Naive thymus-derived CD4-positive, alpha-beta T cell (primary cell): ENCODE data around the gene P2RY13. TPM values are rescaled to one million over a fixed set of nuclear protein-coding genes. Genes with fewer than 3 reads are reported as not detected.

Experiments used
- ATAC-seq: fragments of 150-1000 bp; cut with Tn5 transposase; 2 replicates; pipeline ENCODE4 v1.10.0; 2021; ENCODE audit warnings: mild to moderate bottlenecking, moderate library complexity
- CTCF ChIA-PET: fragments of 350-600 bp; sonication (Branson Sonifier 250); formaldehyde crosslinking; loops from one replicate; lab custom pipeline; 2021; ENCODE audit warnings: antibody characterized with exemption; lab: Charles Lee
- POLR2A ChIA-PET: fragments of 350-600 bp; sonication (Branson Sonifier 250); formaldehyde crosslinking; loops from one replicate; lab custom pipeline; 2021; ENCODE audit warnings: antibody characterized with exemption, inconsistent platforms; lab: Charles Lee
- DNase-seq, 9 donors: peaks; one replicate each; pipeline versions ENCODE4 v3.0.0 to v3.0.0-alpha.2; 2020 to 2022; ENCODE audit warnings: mixed read lengths in 1 of 9
- H3K27ac ChIP-seq: one replicate; pipeline ENCODE4 v1.7.0; 2013; ENCODE audit warnings: mild to moderate bottlenecking, low read depth, low read length, moderate library complexity
- H3K27me3 ChIP-seq, 2 donors: one replicate each; pipeline ENCODE4 v1.7.0; 2013; ENCODE audit warnings: low read length in 2 of 2, mild to moderate bottlenecking in 2 of 2, moderate library complexity in 2 of 2; ENCODE audit not compliant: control insufficient read depth in 2 of 2, insufficient read depth in 2 of 2
- H3K36me3 ChIP-seq, 3 experiments: 1 replicate in 2 of 3; 2 replicates in 1 of 3; pipeline ENCODE4 v1.7.0; 2013; ENCODE audit warnings: low read length in 3 of 3, mild to moderate bottlenecking in 3 of 3, moderate library complexity in 1 of 3; ENCODE audit not compliant: insufficient read depth in 3 of 3, control insufficient read depth in 2 of 3
- H3K4me1 ChIP-seq, 2 donors: one replicate each; pipeline ENCODE4 v1.7.0; 2013; ENCODE audit warnings: low read length in 2 of 2, mild to moderate bottlenecking in 2 of 2, moderate library complexity in 1 of 2; ENCODE audit not compliant: control insufficient read depth in 2 of 2, insufficient read depth in 2 of 2
- H3K4me3 ChIP-seq: 2 replicates; pipeline ENCODE4 v1.7.0; 2013; ENCODE audit warnings: mild to moderate bottlenecking, low read length
- H3K9me3 ChIP-seq, 3 experiments: 1 replicate in 2 of 3; 2 replicates in 1 of 3; pipeline ENCODE4 v1.7.0; 2013; ENCODE audit warnings: low read length in 3 of 3; ENCODE audit not compliant: control insufficient read depth in 2 of 3
- H3K27ac Mint-ChIP-seq, 9 donors: one replicate each; pipeline ENCODE4 v1.8.0; 2020 to 2022; ENCODE audit warnings: mixed read lengths in 9 of 9, mild to moderate bottlenecking in 8 of 9, moderate library complexity in 5 of 9, inconsistent platforms in 2 of 9
- H3K27me3 Mint-ChIP-seq, 5 donors: one replicate each; pipeline ENCODE4 v1.8.0; 2021 to 2022; ENCODE audit warnings: mixed read lengths in 5 of 5, mild to moderate bottlenecking in 1 of 5
- H3K36me3 Mint-ChIP-seq, 5 donors: one replicate each; pipeline ENCODE4 v1.8.0; 2020 to 2022; ENCODE audit warnings: mixed read lengths in 5 of 5, mild to moderate bottlenecking in 3 of 5, inconsistent platforms in 1 of 5
- H3K4me1 Mint-ChIP-seq, 7 donors: one replicate each; pipeline ENCODE4 v1.8.0; 2020 to 2022; ENCODE audit warnings: mixed read lengths in 7 of 7, mild to moderate bottlenecking in 3 of 7, inconsistent platforms in 1 of 7
- H3K4me3 Mint-ChIP-seq, 10 donors: one replicate each; pipeline ENCODE4 v1.8.0; 2020 to 2022; ENCODE audit warnings: mild to moderate bottlenecking in 10 of 10, mixed read lengths in 10 of 10, moderate library complexity in 6 of 10, inconsistent platforms in 2 of 10
- H3K9me3 Mint-ChIP-seq, 11 donors: one replicate each; pipeline ENCODE4 v1.8.0; 2020 to 2022; ENCODE audit warnings: mixed read lengths in 11 of 11, mild to moderate bottlenecking in 4 of 11, inconsistent platforms in 1 of 11, moderate library complexity in 1 of 11
- intact Hi-C, 2 donors: fragments of 100-400 bp; cut with micrococcal nuclease; formaldehyde crosslinking; loops; one replicate each; pipeline ENCODE4 v1.15.1; 2023
- polyA plus RNA-seq, 2 donors: library from polyadenylated mRNA; unstranded; fragments of 300-500 nt; fragmentation: Illumina TruSeq; gene quantifications; one replicate each; pipeline ENCODE4 v1.2.3, GENCODE V29; 2021
- total RNA-seq, 6 experiments: library from RNA in 5 of 6; stranded (reverse) in 5 of 6; gene quantifications; 1 replicate in 5 of 6; 2 replicates in 1 of 6; pipeline ENCODE4 v1.2.3 and lab custom pipeline; 2021 to 2026

The P2RY13 gene
- total and polyA plus RNA-seq, 7 experiments from 2014 or later = 0.13 to 11.4 TPM; not detected in 5

GRCh38 chr3:151305060-151305774 is 24.1 kb downstream of the P2RY13 start:
- no peaks in the 10 kb centered on the region for H3K9me3 Mint-ChIP-seq
- peaks cover 0 to 2% of the 10 kb centered on the region in 2 donors for H3K27me3 ChIP-seq
- ChIA-PET POLR2A (no interaction called here), CTCF (interaction anchor here (0.9 kb wide), 1 partner anchor 8 kb away, joined by 3 read pairs; no protein-coding TSS in a partner anchor)
- peak overlapping the region in 1 of 9 donors; percentile 18 for H3K27ac Mint-ChIP-seq
- no peaks in the 10 kb centered on the region for H3K36me3 ChIP-seq
- peaks cover 0 to 11% of the 10 kb centered on the region in 2 donors for H3K4me1 ChIP-seq
- peak in 1 of 9 donors; percentile 49 for DNase-seq
- no peak overlapping the region for H3K4me3 Mint-ChIP-seq
- intact Hi-C loops = no loop called here
- H3K9me3 ChIP-seq = no peaks in the 10 kb centered on the region
- H3K4me1 Mint-ChIP-seq = peaks cover 0 to 24% (median 5%) of the 10 kb centered on the region in 7 donors
- no peak overlapping the region for H3K27ac ChIP-seq
- peaks cover 0 to 2% (median 0%) of the 10 kb centered on the region in 5 donors for H3K36me3 Mint-ChIP-seq
- peaks cover 0 to 18% (median 10%) of the 10 kb centered on the region in 5 donors for H3K27me3 Mint-ChIP-seq
- no peak overlapping the region for H3K4me3 ChIP-seq
- ATAC-seq = peak; percentile 40

GRCh38 chr3:151303751-151304150 is 25.6 kb downstream of the P2RY13 start:
- Histone ChIP-seq H3K4me1 (peaks cover 0 to 11% of the 10 kb centered on the region in 2 donors), H3K4me3 (no peak overlapping the region), H3K9me3 (no peaks in the 10 kb centered on the region), H3K27ac (no peak overlapping the region), H3K36me3 (no peaks in the 10 kb centered on the region), H3K27me3 (peaks cover 0 to 2% of the 10 kb centered on the region in 2 donors)
- Mint-ChIP-seq H3K4me1 (peaks cover 0 to 24% (median 5%) of the 10 kb centered on the region in 7 donors), H3K4me3 (no peak overlapping the region), H3K27me3 (peaks cover 0 to 20% (median 14%) of the 10 kb centered on the region in 5 donors), H3K27ac (no peak overlapping the region), H3K36me3 (peaks cover 0 to 2% (median 0%) of the 10 kb centered on the region in 5 donors), H3K9me3 (no peaks in the 10 kb centered on the region)
- CTCF ChIA-PET = no interaction called here
- ATAC-seq (no peak), DNase-seq (no peak)
- intact Hi-C loops = no loop called here
- POLR2A ChIA-PET = no interaction called here

- Histone ChIP-seq H3K9me3 (no peaks in the 10 kb centered on the region), H3K27me3 (peaks cover 0 to 2% of the 10 kb centered on the region in 2 donors), H3K27ac (no peak overlapping the region), H3K4me3 (no peak overlapping the region), H3K36me3 (no peaks in the 10 kb centered on the region), H3K4me1 (peaks cover 0 to 11% of the 10 kb centered on the region in 2 donors)
- Mint-ChIP-seq H3K27me3 (peaks cover 4 to 31% (median 20%) of the 10 kb centered on the region in 5 donors), H3K27ac (no peak overlapping the region), H3K4me3 (no peak overlapping the region), H3K4me1 (peaks cover 0 to 24% (median 5%) of the 10 kb centered on the region in 7 donors), H3K9me3 (no peaks in the 10 kb centered on the region), H3K36me3 (peaks cover 0 to 2% (median 0%) of the 10 kb centered on the region in 5 donors)
- ATAC-seq (no peak), DNase-seq (no peak)
- CTCF ChIA-PET = no interaction called here
- intact Hi-C loops = no loop called here
- POLR2A ChIA-PET = no interaction called here
Measured at GRCh38 chr3:151301787-151302186, 27.6 kb downstream of the P2RY13 start.

- Mint-ChIP-seq H3K4me1 (peaks cover 0 to 19% (median 3%) of the 10 kb centered on the region in 7 donors), H3K27me3 (peaks cover 11 to 36% (median 21%) of the 10 kb centered on the region in 5 donors), H3K9me3 (no peaks in the 10 kb centered on the region), H3K4me3 (no peak overlapping the region), H3K27ac (no peak overlapping the region), H3K36me3 (peaks cover 0 to 2% (median 0%) of the 10 kb centered on the region in 5 donors)
- no peak overlapping the region for H3K27ac ChIP-seq
- peaks cover 0 to 2% of the 10 kb centered on the region in 2 donors for H3K27me3 ChIP-seq
- ChIA-PET POLR2A (no interaction called here), CTCF (no interaction called here)
- ATAC-seq = no peak
- DNase-seq = no peak
- no peaks in the 10 kb centered on the region for H3K36me3 ChIP-seq
- H3K4me3 ChIP-seq = no peak overlapping the region
- H3K9me3 ChIP-seq = no peaks in the 10 kb centered on the region
- intact Hi-C loops = no loop called here
- peaks cover 0 to 7% of the 10 kb centered on the region in 2 donors for H3K4me1 ChIP-seq
Measured at GRCh38 chr3:151300539-151300938, 28.8 kb downstream of the P2RY13 start.

- peaks cover 11 to 36% (median 20%) of the 10 kb centered on the region in 5 donors for H3K27me3 Mint-ChIP-seq
- Histone ChIP-seq H3K36me3 (no peaks in the 10 kb centered on the region), H3K4me3 (no peak overlapping the region), H3K27me3 (peaks cover 0 to 2% of the 10 kb centered on the region in 2 donors), H3K9me3 (no peaks in the 10 kb centered on the region), H3K27ac (no peak overlapping the region), H3K4me1 (no peaks in the 10 kb centered on the region)
- peaks cover 0 to 2% (median 0%) of the 10 kb centered on the region in 5 donors for H3K36me3 Mint-ChIP-seq
- no peak for ATAC-seq
- intact Hi-C loops = no loop called here
- H3K27ac Mint-ChIP-seq = no peak overlapping the region
- CTCF ChIA-PET = interaction anchor here (1.9 kb wide), 1 partner anchor 131 kb away, joined by 6 read pairs; no protein-coding TSS in a partner anchor
- DNase-seq = no peak
- H3K9me3 Mint-ChIP-seq = no peaks in the 10 kb centered on the region
- no peak overlapping the region for H3K4me3 Mint-ChIP-seq
- peaks cover 0 to 12% (median 0%) of the 10 kb centered on the region in 7 donors for H3K4me1 Mint-ChIP-seq
- POLR2A ChIA-PET = no interaction called here
Measured at GRCh38 chr3:151299006-151299405, 30.3 kb downstream of the P2RY13 start.

GRCh38 chr3:151297429-151297828 is 31.9 kb downstream of the P2RY13 start:
- no peaks in the 10 kb centered on the region for H3K9me3 Mint-ChIP-seq
- intact Hi-C loops = no loop called here
- ATAC-seq (no peak), DNase-seq (no peak)
- CTCF ChIA-PET = interaction anchor here (0.7 kb wide), 1 partner anchor 10 kb away, joined by 3 read pairs; no protein-coding TSS in a partner anchor
- Histone ChIP-seq H3K36me3 (no peaks in the 10 kb centered on the region), H3K4me3 (no peak overlapping the region), H3K4me1 (no peaks in the 10 kb centered on the region), H3K9me3 (no peaks in the 10 kb centered on the region), H3K27ac (no peak overlapping the region), H3K27me3 (peaks cover 0 to 2% of the 10 kb centered on the region in 2 donors)
- no peak overlapping the region for H3K4me3 Mint-ChIP-seq
- peaks cover 4 to 44% (median 13%) of the 10 kb centered on the region in 5 donors for H3K27me3 Mint-ChIP-seq
- POLR2A ChIA-PET = no interaction called here
- H3K36me3 Mint-ChIP-seq = no peaks in the 10 kb centered on the region
- H3K27ac Mint-ChIP-seq = no peak overlapping the region
- H3K4me1 Mint-ChIP-seq = peaks cover 0 to 12% (median 0%) of the 10 kb centered on the region in 7 donors
